K562 (cell line): ENCODE data around the gene ESR2. TPM values are rescaled to one million over a fixed set of nuclear protein-coding genes. Genes with fewer than 3 reads are reported as not detected.

ENCODE experiments used
- ATF3 ChIP-seq, 2 experiments: fragments of 450-650 bp in 1 of 2; sonication (generic) in 1 of 2; formaldehyde crosslinking in 1 of 2; IDR thresholded peaks in 1 of 2; conservative IDR thresholded peaks in 1 of 2; 2 replicates each; pipeline versions ENCODE4 v1.6.1 to v1.8.1; 2016 to 2023; ENCODE audit warnings: mild to moderate bottlenecking in 2 of 2, moderate library complexity in 2 of 2, inconsistent platforms in 1 of 2, missing genetic modification reagents in 1 of 2
- GATAD2B ChIP-seq: fragments of 450-650 bp; IDR thresholded peaks from 2 replicates; pipeline ENCODE4 v1.6.1; 2017; ENCODE audit warnings: mild to moderate bottlenecking, borderline replicate concordance
- KDM2B ChIP-seq: fragments of 250-450 bp; sonication (Bioruptor Pico); IDR thresholded peaks from 2 replicates; pipeline ENCODE4 v1.8.0; 2021; ENCODE audit warnings: mild to moderate bottlenecking, moderate library complexity
- RERE ChIP-seq: sonication (generic); formaldehyde crosslinking; IDR thresholded peaks from 2 replicates; pipeline ENCODE4 v1.8.0; 2023; ENCODE audit warnings: missing genetic modification reagents, mild to moderate bottlenecking, borderline replicate concordance
- RFX7 ChIP-seq: fragments of 250-450 bp; sonication (Bioruptor Pico); IDR thresholded peaks from 2 replicates; pipeline ENCODE4 v1.5.1; 2021; ENCODE audit warnings: mild to moderate bottlenecking
- ZBTB40 ChIP-seq, 2 experiments: fragments of 450-650 bp in 1 of 2; sonication (generic) in 1 of 2; formaldehyde crosslinking in 1 of 2; IDR thresholded peaks; 2 replicates each; pipeline versions ENCODE4 v1.7.1 to v1.9.0; 2016 to 2022; ENCODE audit warnings: inconsistent platforms in 1 of 2, mild to moderate bottlenecking in 1 of 2, missing genetic modification reagents in 1 of 2
- ZBTB5 ChIP-seq: fragments of 450-650 bp; IDR thresholded peaks from 2 replicates; pipeline ENCODE4 v1.6.1; 2017; ENCODE audit warnings: antibody characterized with exemption
- polyA plus RNA-seq, 8 experiments: library from polyadenylated mRNA; depleted of rRNA in 4 of 8; stranded (reverse) in 5 of 8; unstranded in 3 of 8; fragments of >200 nt; fragmentation: Nextera tagmentation in 2 of 8; fragmentation: Illumina TruSeq in 1 of 8; extraction: Ambion mirVana in 2 of 8; extraction: Trizol in 1 of 8; gene quantifications; 2 replicates each; pipeline versions ENCODE4 v1.2.1 to v1.2.3, GENCODE V29; 2011 to 2014; ENCODE audit warnings: inconsistent platforms in 1 of 8, missing spikeins in 1 of 8
- total RNA-seq, 7 experiments: library from RNA; depleted of rRNA in 6 of 7; stranded (reverse); fragments of >200 nt in 6 of 7; fragmentation: Illumina TruSeq in 2 of 7; extraction: Trizol in 2 of 7; gene quantifications; 2 replicates each; pipeline versions ENCODE4 v1.2.1 to v1.2.3, GENCODE V29; 2011 to 2021; ENCODE audit warnings: low replicate concordance in 1 of 7

Gene ESR2
- total and polyA plus RNA-seq, 9 of the 15 experiments (the other 6 are each of a cell fraction or from before 2014, with no cell fraction given), result 0.07 to 3.8 (median 2.0) TPM

DNA sequence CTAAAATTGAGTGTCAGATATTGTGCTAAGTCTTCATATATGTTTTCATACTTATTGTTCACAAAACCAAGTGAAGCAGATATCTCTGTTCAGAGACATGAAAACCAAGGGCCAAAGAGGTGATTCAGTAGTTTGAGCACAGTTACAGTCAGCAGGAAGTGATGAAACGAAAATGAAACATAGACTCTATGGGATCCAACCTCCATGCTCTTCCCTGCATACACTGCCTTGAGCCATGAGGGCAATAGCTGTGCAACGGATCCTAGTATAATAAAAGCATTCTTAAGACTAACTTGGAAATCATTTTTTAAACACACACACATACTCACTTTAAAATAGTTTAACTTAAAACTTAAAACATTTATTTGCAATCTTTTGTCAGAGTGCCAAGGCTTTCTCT lies 27.9 kb downstream of the ESR2 start (continued):
- no peak for TF ChIP-seq GATAD2B
- TF ChIP-seq ZBTB5, result no peak
- TF ChIP-seq KDM2B (CRISPR knock-in tag), result no peak
- no peak for TF ChIP-seq RFX7
- TF ChIP-seq ZBTB40 (IDR thresholded peaks at IDR 0.05), result peak; percentile 49
- no peak for TF ChIP-seq ZBTB40 (CRISPR knock-in tag; IDR thresholded peaks at IDR 0.05)
- TF ChIP-seq RERE (CRISPR knock-in tag), result no peak
- peak; percentile 51; the same call in 1 of the 2 replicates for TF ChIP-seq ATF3 (IDR thresholded peaks at IDR 0.05)
- TF ChIP-seq ATF3 (CRISPR knock-in tag; conservative IDR thresholded peaks at IDR 0.05), result no peak
